Activated CD8-positive, alpha-beta T cell treated with anti-CD3 and anti-CD28 coated beads, Interleukin-2, amount 10 ng/mL, durations not matched to agents 7 days and 5 days (primary cell): ENCODE data around the gene S100PBP. TPM values are rescaled to one million over a fixed set of nuclear protein-coding genes. Genes with fewer than 3 reads are reported as not detected.
"Not testable (repeated sequence)": the region's sequence is repeated elsewhere in the genome, so short reads cannot be mapped to it uniquely, and the experiment has no call there.

Source experiments
- ATAC-seq: fragments of 150-1000 bp; cut with Tn5 transposase; one replicate; pipeline ENCODE4 v1.10.0; 2021; ENCODE audit warnings: moderate library complexity
- CTCF ChIA-PET: fragments of 350-600 bp; sonication (Branson Sonifier 250); formaldehyde crosslinking; loops from one replicate; lab custom pipeline; 2021; ENCODE audit warnings: antibody characterized with exemption; lab: Charles Lee
- POLR2A ChIA-PET: fragments of 350-600 bp; sonication (Branson Sonifier 250); formaldehyde crosslinking; loops from one replicate; lab custom pipeline; 2021; ENCODE audit warnings: antibody characterized with exemption; lab: Charles Lee
- DNase-seq: peaks from one replicate; pipeline ENCODE4 v3.0.0-alpha.2; 2020
- H3K27ac Mint-ChIP-seq: one replicate; pipeline ENCODE4 v1.8.0; 2021; ENCODE audit warnings: mild to moderate bottlenecking, mixed read lengths
- H3K27me3 Mint-ChIP-seq: one replicate; pipeline ENCODE4 v1.8.0; 2021; ENCODE audit warnings: low read depth, mixed read lengths
- H3K36me3 Mint-ChIP-seq: one replicate; pipeline ENCODE4 v1.8.0; 2021; ENCODE audit warnings: low read depth, mixed read lengths
- H3K4me1 Mint-ChIP-seq: one replicate; pipeline ENCODE4 v1.8.0; 2021; ENCODE audit warnings: low read depth, mixed read lengths
- H3K4me3 Mint-ChIP-seq: one replicate; pipeline ENCODE4 v1.8.0; 2021; ENCODE audit warnings: mild to moderate bottlenecking, mixed read lengths
- H3K9me3 Mint-ChIP-seq: one replicate; pipeline ENCODE4 v1.8.0; 2022; ENCODE audit warnings: mixed read lengths; ENCODE audit not compliant: insufficient read depth
- total RNA-seq, 2 experiments: library from RNA; stranded (reverse); gene quantifications; one replicate each; pipeline ENCODE4 v1.2.3, GENCODE V29; 2021

S100PBP gene
- total RNA-seq, 2 experiments from 2014 or later: 78.3 to 78.9 TPM

DNA sequence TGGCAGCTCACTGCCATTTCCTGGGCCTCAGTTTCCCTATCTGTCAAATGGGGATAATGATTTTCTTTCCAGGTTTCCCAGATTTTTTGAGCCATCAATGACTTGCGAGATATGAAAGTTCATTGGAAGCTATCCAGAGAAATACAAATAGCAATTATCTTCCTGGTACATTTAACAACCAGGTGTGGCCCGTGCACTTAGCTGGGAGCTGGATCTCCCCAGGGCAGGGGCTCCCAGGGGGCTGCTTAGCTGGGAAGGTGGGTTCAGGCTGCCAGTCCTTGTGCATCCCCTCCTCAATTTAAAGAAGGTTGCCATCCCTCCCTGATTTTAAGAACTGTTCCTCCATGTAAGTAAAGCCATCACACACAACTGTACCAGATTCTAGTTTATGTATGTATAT lies 87.3 kb downstream of the S100PBP start:
- Mint-ChIP-seq H3K27ac (no peak overlapping the region), H3K27me3 (peaks cover 52% of the 10 kb centered on the region), H3K4me3 (no peak overlapping the region), H3K36me3 (peaks cover 2% of the 10 kb centered on the region), H3K4me1 (peaks cover 6% of the 10 kb centered on the region), H3K9me3 (no peaks in the 10 kb centered on the region)
- ATAC-seq (no peak), DNase-seq (no peak)
- POLR2A ChIA-PET: interaction anchor here (0.5 kb wide), 1 partner anchor 13 kb away, joined by 3 read pairs; no protein-coding TSS in a partner anchor
- CTCF ChIA-PET: interaction anchor here (0.7 to 1.5 kb wide), 3 partner anchors 18 to 455 kb away, joined by 3 read pairs; partner anchors contain the start of gene HPCA

- H3K27ac Mint-ChIP-seq, H3K4me3 Mint-ChIP-seq, ATAC-seq, POLR2A ChIA-PET, H3K4me1 Mint-ChIP-seq, H3K9me3 Mint-ChIP-seq, DNase-seq, H3K36me3 Mint-ChIP-seq: not testable (repeated sequence)
- CTCF ChIA-PET: interaction anchor here (1.5 kb wide), 2 partner anchors 19 to 149 kb away, joined by 3 read pairs; partner anchors contain the start of gene HPCA
- peaks cover 50% of the 10 kb centered on the region for H3K27me3 Mint-ChIP-seq
These were observed 88.1 kb downstream of the S100PBP start for GRCh38 chr1:32905588-32905987.

DNA sequence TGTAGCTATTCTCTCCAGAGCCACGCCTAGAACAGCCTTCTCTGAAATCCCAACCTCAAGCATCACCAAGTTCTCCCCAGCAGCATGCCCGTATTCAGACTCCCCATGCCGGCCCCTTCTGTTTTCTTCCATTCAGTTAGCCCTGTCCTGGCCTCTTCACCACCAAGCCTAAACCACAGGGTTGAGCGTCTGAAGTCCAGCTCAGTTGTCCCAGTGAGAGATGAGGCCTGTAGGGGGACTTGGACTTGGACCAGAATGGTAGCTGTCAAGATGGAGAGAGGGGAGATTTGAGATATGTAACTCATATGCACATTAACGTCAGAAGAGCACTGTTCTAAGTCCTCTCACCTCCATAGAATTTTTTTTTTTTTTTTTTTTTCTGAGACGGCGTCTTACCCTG lies 89.2 kb downstream of the S100PBP start:
- H3K27me3 Mint-ChIP-seq: peaks cover 45% of the 10 kb centered on the region
- H3K4me1 Mint-ChIP-seq: peaks cover 3% of the 10 kb centered on the region
- POLR2A ChIA-PET: no interaction called here
- CTCF ChIA-PET: no interaction called here
- peaks cover 2% of the 10 kb centered on the region for H3K36me3 Mint-ChIP-seq
- no peak for DNase-seq
- no peak overlapping the region for H3K27ac Mint-ChIP-seq
- ATAC-seq: no peak
- no peaks in the 10 kb centered on the region for H3K9me3 Mint-ChIP-seq
- H3K4me3 Mint-ChIP-seq: no peak overlapping the region

- H3K27ac Mint-ChIP-seq: no peak overlapping the region
- DNase-seq: no peak
- no peaks in the 10 kb centered on the region for H3K4me1 Mint-ChIP-seq
- POLR2A ChIA-PET: interaction anchor here (0.6 kb wide), 1 partner anchor 292 kb away, joined by 4 read pairs; no protein-coding TSS in a partner anchor
- H3K4me3 Mint-ChIP-seq: no peak overlapping the region
- H3K27me3 Mint-ChIP-seq: peaks cover 39% of the 10 kb centered on the region
- CTCF ChIA-PET: no interaction called here
- no peaks in the 10 kb centered on the region for H3K36me3 Mint-ChIP-seq
- no peak for ATAC-seq
- H3K9me3 Mint-ChIP-seq: no peaks in the 10 kb centered on the region
These were observed 90.0 kb downstream of the S100PBP start for GRCh38 chr1:32907435-32907834.

Other genes with a start within 250 kb of the S100PBP start
- gene ZBTB8OS, start 167.1 kb upstream of the S100PBP start, total RNA-seq: 10 to 100 TPM; 50.5 to 54.1 TPM
- 100 to 1,000 TPM; 290 to 298 TPM for gene RBBP4, start 166.4 kb upstream of the S100PBP start, total RNA-seq
- not detected for gene SYNC, start 114.9 kb upstream of the S100PBP start, total RNA-seq
- gene YARS1, start 295 bp upstream of the S100PBP start, total RNA-seq: 100 to 1,000 TPM; 175 to 189 TPM
- not detected for gene FNDC5, start 53.3 kb downstream of the S100PBP start, total RNA-seq
- not detected for gene HPCA, start 68.8 kb downstream of the S100PBP start, total RNA-seq
- not detected for gene TMEM54, start 83.7 kb downstream of the S100PBP start, total RNA-seq
- gene RNF19B, start 147.2 kb downstream of the S100PBP start, total RNA-seq: 10 to 100 TPM; 14.0 to 15.8 TPM
- 100 to 1,000 TPM; 206 to 215 TPM for gene AK2, start 219.2 kb downstream of the S100PBP start, total RNA-seq